Stimulated activated memory B cell treated with anti-CD40 and anti-IgM and Interleukin-4, amounts not matched to agents 10 μg/mL and 1 μg/mL and 100 μg/mL, for 72 hours (primary cell): Measurements from ENCODE around the gene SRGAP3.

Source experiments
- ATAC-seq: fragments of 150-1000 bp; cut with Tn5 transposase; 2 replicates; pipeline ENCODE4 v1.10.0; 2021
- H3K27ac Mint-ChIP-seq: one replicate; pipeline ENCODE4 v1.8.0; 2022; ENCODE audit warnings: mild to moderate bottlenecking, mixed read lengths
- H3K27me3 Mint-ChIP-seq: one replicate; pipeline ENCODE4 v1.8.0; 2022; ENCODE audit warnings: mixed read lengths
- H3K36me3 Mint-ChIP-seq: one replicate; pipeline ENCODE4 v1.8.0; 2022; ENCODE audit warnings: mixed read lengths
- H3K4me1 Mint-ChIP-seq: one replicate; pipeline ENCODE4 v1.8.0; 2022; ENCODE audit warnings: mixed read lengths
- H3K4me3 Mint-ChIP-seq: one replicate; pipeline ENCODE4 v1.8.0; 2022; ENCODE audit warnings: mild to moderate bottlenecking, moderate library complexity, mixed read lengths
- H3K9me3 Mint-ChIP-seq: one replicate; pipeline ENCODE4 v1.8.0; 2022; ENCODE audit warnings: mixed read lengths

Gene SRGAP3

DNA sequence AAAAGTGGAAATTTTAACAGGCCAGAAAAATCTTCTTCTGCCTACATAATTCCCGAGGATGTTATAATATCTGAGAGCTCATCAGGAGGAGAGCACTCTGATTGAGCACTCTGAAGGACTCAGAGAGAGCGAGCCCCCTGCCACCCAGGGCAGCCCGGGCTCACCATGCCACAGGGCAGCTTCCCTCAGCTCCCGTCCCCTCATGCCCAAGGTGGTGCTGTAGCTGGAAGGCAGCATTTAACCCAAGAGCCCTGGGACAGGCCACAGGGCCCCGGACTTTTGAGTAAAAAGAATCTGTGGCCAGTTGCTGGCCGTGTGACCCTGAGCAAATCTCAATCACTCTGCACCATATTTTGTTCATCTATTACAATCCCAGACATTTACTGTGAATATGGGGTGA, 262.7 kb downstream of the SRGAP3 start:
- Mint-ChIP-seq H3K4me1 (peaks cover 13% of the 10 kb centered on the region), H3K36me3 (no peaks in the 10 kb centered on the region), H3K9me3 (no peaks in the 10 kb centered on the region), H3K27ac (no peak overlapping the region), H3K27me3 (peaks cover 13% of the 10 kb centered on the region), H3K4me3 (no peak overlapping the region)
- ATAC-seq: no peak

DNA sequence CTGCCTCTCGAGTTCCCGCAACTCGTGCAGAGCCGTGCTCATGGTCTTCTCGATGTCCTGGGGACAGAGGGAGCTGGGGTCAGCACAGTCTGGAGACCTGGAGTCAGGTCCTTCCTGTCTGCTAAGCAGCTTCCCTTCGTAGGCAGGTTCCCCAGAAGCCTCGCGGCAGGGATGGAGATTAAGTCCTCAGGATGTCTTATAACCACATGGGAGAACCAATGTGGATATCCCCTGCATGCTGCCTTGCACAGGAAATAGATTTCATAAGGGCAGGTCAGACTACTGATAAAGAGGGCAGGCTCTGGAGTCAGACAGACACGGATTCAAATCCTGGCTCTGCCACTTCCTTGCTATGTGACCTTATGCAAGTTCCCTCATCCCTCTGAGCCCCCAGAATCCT, 263.6 kb downstream of the SRGAP3 start:
- ATAC-seq: no peak
- no peak overlapping the region for H3K4me3 Mint-ChIP-seq

DNA sequence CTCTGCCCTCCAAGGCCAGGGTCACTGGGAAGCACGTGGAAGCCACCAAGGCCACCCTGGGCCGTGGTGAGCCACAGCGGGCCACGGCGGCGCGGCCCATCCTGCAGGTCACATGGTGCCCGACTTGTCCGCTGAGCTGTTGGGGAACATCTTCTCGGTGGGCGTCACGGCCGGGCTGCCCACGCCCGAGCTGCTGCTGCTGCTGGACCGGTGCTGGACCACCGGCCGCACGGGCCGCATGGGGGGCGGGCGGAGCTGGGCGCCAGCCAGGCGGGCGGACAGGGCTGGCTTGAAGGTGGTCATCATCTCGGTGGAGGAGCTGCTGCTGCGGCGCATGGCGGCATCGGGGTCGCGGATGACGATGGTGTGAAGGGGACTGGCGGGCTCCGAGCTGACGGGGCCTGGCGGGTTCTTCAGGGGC, 264.0 kb downstream of the SRGAP3 start:
- no peak overlapping the region for H3K27ac Mint-ChIP-seq
- H3K27me3 Mint-ChIP-seq: peaks cover 26% of the 10 kb centered on the region
- no peaks in the 10 kb centered on the region for H3K36me3 Mint-ChIP-seq
- H3K4me1 Mint-ChIP-seq: peaks cover 13% of the 10 kb centered on the region
- no peak for ATAC-seq
- H3K9me3 Mint-ChIP-seq: no peaks in the 10 kb centered on the region
- H3K4me3 Mint-ChIP-seq: no peak overlapping the region

More for the DNA sequence above, 263.6 kb downstream of the SRGAP3 start:
- Mint-ChIP-seq H3K4me1 (peaks cover 13% of the 10 kb centered on the region), H3K27ac (no peak overlapping the region), H3K36me3 (no peaks in the 10 kb centered on the region), H3K9me3 (no peaks in the 10 kb centered on the region), H3K27me3 (peaks cover 22% of the 10 kb centered on the region)

DNA sequence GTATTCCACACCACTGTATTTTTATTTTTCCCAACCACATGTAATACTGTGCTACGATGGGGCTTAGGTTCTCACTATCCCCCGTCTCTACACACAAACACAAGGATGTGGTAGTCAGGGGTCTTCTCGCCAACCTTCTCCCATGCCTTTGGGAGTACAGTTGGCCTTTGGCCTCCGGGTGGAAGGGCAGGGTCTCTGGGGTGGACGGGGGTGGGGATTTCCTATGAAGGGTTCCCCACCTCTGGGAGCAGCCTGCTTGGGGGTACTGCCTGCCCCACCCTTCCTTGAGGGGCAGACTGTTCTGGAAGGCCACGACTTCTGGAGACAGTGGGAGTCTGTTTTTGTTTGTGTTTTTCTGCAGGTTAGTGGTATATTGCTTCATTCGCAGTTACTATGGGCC, 264.9 kb downstream of the SRGAP3 start:
- Mint-ChIP-seq H3K36me3 (no peaks in the 10 kb centered on the region), H3K27ac (no peak overlapping the region), H3K4me1 (peaks cover 13% of the 10 kb centered on the region), H3K4me3 (no peak overlapping the region), H3K27me3 (peaks cover 35% of the 10 kb centered on the region), H3K9me3 (peaks cover 3% of the 10 kb centered on the region)
- no peak for ATAC-seq

DNA sequence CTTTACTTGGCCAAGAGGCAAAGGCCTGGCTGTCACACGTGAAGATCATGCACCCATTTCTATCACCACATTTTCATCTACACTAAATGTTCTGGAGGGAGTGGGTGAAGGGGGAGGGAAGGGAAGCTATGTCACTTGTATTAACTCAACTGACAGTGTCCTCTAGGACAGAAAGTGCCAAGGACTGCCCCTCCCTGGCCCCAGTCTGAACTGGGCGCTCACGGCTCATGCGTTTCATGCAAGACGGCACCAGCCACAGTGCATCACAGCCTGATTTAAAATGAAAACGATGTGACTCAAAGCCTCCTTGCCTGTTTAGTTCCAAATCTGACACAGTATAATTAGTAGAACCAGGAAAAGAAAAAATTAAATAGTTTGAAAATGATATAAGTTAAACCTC, 265.4 kb downstream of the SRGAP3 start:
- ATAC-seq: no peak
- Mint-ChIP-seq H3K4me3 (no peak overlapping the region), H3K9me3 (peaks cover 6% of the 10 kb centered on the region), H3K36me3 (no peaks in the 10 kb centered on the region), H3K4me1 (peaks cover 13% of the 10 kb centered on the region), H3K27me3 (peaks cover 36% of the 10 kb centered on the region), H3K27ac (no peak overlapping the region)

DNA sequence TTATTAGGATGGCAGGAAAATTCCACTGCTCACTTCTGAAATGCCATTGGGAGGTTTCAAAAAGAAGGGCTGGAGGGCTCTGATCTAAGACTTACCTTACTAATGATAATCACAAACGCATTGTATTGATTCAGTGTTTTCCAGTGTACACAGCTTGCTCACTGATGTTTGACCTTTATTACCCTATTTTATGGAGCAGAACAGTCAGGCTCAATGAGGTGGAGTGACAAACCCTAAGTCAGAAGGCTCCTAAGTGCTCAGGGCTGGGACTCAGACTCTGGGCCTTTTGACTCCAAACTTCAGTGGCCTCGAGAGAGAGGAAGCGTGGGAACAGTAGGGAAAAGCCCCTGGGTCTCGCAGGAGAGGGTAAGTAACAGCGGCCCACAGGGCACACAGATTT, 265.9 kb downstream of the SRGAP3 start:
- ATAC-seq: no peak
- Mint-ChIP-seq H3K4me1 (peaks cover 13% of the 10 kb centered on the region), H3K4me3 (no peak overlapping the region)

DNA sequence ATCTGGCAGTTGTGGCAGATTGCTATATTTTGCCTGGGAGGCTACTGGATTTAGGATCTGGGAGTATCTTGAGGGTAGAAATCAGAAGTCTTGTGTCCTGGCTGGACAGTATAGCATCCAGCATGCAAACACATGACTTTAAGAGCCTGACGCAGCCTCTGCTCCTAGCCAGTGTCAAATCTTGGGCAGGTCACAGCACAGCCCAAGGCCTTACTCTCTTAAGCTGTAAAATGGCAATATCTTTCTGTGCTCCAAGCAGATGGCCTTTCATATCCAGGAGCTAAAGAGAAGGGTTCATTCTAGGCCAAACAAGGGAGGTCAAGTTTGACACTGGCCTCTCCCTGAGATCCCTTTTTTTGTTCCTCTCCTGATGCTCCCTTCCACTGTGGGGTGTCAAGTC, 266.4 kb downstream of the SRGAP3 start:
- Mint-ChIP-seq H3K27me3 (peaks cover 36% of the 10 kb centered on the region), H3K4me1 (peaks cover 13% of the 10 kb centered on the region), H3K27ac (no peak overlapping the region), H3K9me3 (peaks cover 6% of the 10 kb centered on the region), H3K36me3 (no peaks in the 10 kb centered on the region), H3K4me3 (no peak overlapping the region)
- ATAC-seq: no peak

More for the DNA sequence above, 265.9 kb downstream of the SRGAP3 start:
- peaks cover 36% of the 10 kb centered on the region for H3K27me3 Mint-ChIP-seq
- peaks cover 6% of the 10 kb centered on the region for H3K9me3 Mint-ChIP-seq
- H3K27ac Mint-ChIP-seq: no peak overlapping the region
- H3K36me3 Mint-ChIP-seq: no peaks in the 10 kb centered on the region

DNA sequence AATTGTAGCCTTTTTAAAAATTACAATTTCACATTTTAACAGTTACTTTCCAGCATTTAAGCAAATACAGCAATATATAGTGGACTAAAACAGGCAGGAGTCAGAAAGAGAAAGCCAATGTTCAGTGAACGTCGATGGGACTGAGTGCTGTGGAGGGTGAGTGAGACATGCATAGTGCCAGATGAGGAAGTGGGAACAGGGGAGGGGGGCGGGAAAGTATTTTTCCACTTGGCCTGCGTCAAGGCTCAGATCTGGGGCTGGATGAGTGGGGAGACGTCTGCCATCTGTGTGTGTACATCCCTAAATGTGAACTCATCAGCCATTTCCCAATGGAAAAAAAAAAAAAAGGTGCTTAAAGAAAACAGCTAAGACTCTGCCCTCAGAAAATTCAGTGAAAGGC, 266.9 kb downstream of the SRGAP3 start:
- peaks cover 6% of the 10 kb centered on the region for H3K9me3 Mint-ChIP-seq
- H3K36me3 Mint-ChIP-seq: no peaks in the 10 kb centered on the region
- peaks cover 9% of the 10 kb centered on the region for H3K4me1 Mint-ChIP-seq
- H3K27me3 Mint-ChIP-seq: peaks cover 36% of the 10 kb centered on the region
- no peak overlapping the region for H3K4me3 Mint-ChIP-seq
- no peak overlapping the region for H3K27ac Mint-ChIP-seq
- peak; percentile 73 for ATAC-seq

DNA sequence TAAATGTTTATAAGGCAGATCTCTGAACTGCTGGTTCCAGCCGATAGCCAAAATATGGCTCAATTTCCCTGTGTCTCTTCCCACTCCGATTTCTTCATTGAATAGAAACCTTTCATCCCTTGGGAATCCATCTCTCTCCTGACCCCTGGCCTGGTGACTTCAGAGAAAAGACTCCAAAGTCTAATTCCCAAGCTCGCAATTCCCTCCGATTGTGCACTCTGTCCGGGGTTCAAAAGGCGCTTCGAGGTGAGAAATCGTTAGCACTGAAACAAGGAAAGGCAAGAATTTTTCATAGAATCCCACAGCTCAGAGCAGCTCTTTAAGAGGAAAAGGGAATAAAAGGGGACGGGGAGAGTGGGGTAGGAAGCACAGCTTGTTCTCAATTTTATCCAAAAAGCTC, 267.7 kb downstream of the SRGAP3 start:
- no peak for ATAC-seq
- Mint-ChIP-seq H3K27ac (no peak overlapping the region), H3K4me3 (no peak overlapping the region), H3K9me3 (peaks cover 6% of the 10 kb centered on the region), H3K36me3 (no peaks in the 10 kb centered on the region), H3K4me1 (peaks cover 8% of the 10 kb centered on the region), H3K27me3 (peaks cover 36% of the 10 kb centered on the region)

DNA sequence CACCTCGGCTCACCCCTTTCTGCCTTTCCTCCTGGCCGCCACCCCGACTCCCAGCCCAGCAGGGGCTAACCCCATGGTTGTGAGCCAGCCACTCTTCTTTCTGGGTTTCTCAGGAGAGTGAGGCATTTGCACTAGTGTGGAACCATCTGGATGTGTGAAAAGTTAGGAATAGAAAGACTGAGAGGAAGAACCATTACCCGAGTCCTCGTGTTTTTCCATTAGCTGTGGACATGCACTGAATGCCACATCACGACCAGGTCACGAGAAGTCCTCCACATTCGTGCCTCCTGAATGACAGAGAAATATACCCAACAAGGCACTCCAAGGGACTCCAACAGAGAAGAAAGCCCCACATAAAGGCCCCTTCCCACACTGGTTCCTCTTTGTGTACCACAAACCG, 268.1 kb downstream of the SRGAP3 start:
- H3K9me3 Mint-ChIP-seq: peaks cover 6% of the 10 kb centered on the region
- H3K36me3 Mint-ChIP-seq: no peaks in the 10 kb centered on the region
- no peak overlapping the region for H3K4me3 Mint-ChIP-seq
- no peak for ATAC-seq
- peaks cover 36% of the 10 kb centered on the region for H3K27me3 Mint-ChIP-seq
- no peak overlapping the region for H3K27ac Mint-ChIP-seq
- H3K4me1 Mint-ChIP-seq: peaks cover 8% of the 10 kb centered on the region

DNA sequence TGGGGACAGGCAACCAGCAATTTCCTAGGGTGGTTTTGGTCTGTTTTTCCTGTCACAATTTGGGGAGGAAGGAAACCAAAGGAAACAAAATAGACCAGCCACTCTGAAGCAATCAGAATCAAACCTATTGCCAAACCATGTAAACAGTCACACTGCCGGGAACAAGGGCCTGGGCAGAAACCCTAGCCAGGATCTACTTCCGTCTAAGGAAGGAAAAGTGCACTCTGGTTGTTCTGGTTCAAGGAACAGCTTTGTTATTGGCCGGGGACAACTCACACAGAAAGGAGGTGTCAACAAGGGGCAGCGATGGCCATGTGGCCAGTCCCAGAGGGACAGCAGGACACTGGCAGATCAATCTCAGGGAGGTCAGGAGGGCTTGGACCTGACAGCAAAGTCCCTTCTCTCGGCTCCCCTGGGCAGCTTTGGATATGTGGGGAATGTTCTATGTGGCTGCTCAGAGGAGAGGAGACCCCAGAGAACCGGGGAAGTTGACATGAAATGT, 268.6 kb downstream of the SRGAP3 start:
- Mint-ChIP-seq H3K9me3 (peaks cover 6% of the 10 kb centered on the region), H3K27me3 (peaks cover 36% of the 10 kb centered on the region), H3K4me3 (no peak overlapping the region), H3K27ac (no peak overlapping the region), H3K4me1 (peaks cover 8% of the 10 kb centered on the region), H3K36me3 (no peaks in the 10 kb centered on the region)
- ATAC-seq: no peak

DNA sequence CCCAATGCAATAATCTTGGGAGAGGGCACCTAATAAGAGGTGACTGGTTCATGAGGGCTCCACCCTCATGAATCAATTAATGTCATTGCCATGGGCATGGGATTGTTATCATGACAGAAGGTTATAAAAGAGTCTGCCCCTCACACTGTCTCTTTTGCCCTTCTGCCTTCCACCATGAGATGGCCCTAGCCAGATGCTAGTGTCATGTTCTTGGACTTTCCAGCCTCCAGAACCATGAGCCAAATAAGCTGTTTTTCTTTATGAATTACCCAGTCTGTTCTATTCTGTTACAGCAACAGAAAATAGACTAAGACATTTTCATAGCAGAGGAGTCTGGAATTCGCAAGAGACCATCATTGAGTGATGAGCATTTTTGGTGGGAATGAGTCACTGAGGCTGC, 270.2 kb downstream of the SRGAP3 start:
- Mint-ChIP-seq H3K27me3 (peaks cover 36% of the 10 kb centered on the region), H3K4me3 (no peak overlapping the region), H3K36me3 (no peaks in the 10 kb centered on the region), H3K9me3 (peaks cover 6% of the 10 kb centered on the region), H3K27ac (no peak overlapping the region), H3K4me1 (peaks cover 8% of the 10 kb centered on the region)
- ATAC-seq: no peak

DNA sequence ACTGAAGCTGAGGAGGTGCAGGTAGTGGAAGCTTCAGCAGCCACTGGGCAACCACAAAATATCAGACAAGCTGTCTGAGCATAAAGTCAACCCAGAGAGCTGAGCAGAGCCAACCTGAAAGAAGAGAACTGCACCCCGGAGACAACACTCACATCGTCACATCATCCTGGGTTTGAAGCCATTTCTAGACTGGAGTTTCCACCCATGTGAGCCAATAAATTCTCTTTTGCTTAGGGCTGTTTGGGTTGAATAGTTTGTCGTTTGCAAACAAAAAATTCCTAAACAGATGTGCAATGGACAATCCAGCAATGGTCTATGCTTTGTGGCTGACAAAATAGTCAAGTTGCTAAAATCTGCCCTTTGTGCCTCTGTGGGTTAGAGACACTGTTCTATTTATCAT, 270.9 kb downstream of the SRGAP3 start:
- H3K4me3 Mint-ChIP-seq: no peak overlapping the region
- H3K9me3 Mint-ChIP-seq: peaks cover 6% of the 10 kb centered on the region
- no peak overlapping the region for H3K27ac Mint-ChIP-seq
- H3K36me3 Mint-ChIP-seq: no peaks in the 10 kb centered on the region
- peaks cover 29% of the 10 kb centered on the region for H3K27me3 Mint-ChIP-seq
- peaks cover 8% of the 10 kb centered on the region for H3K4me1 Mint-ChIP-seq
- ATAC-seq: no peak

DNA sequence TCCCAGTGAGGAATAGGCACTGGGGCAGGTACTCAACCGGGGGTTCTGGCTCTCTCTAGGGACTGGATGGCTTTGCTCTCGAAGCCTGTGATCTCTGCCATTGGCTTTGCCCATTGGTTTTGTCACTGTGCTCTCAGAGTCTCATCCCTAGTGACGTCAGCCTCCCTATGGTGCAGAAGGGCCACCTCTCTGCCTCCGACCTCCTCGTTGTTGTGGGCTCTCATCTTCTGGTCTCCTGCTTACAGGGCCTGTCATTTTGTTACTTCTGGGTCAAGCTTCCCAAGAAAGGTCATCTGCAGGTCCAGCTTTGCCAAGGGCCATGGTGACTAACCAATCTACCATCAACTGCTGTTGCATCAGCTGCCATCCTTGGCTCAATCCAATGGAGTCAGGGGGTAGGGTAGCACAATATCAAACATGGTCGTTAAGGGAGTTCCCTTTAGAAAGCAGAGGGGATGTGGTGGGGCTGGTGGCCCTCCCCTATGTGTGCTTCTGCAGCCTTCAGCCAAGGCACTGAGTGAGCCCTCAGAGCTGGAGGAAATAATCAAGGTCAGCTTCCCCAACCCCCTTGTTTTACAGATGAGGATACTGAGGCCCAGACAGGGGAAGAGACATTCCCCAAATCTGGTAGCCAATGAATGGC, 272.8 kb downstream of the SRGAP3 start:
- Mint-ChIP-seq H3K27ac (no peak overlapping the region), H3K27me3 (peaks cover 22% of the 10 kb centered on the region), H3K4me1 (no peaks in the 10 kb centered on the region), H3K9me3 (peaks cover 6% of the 10 kb centered on the region), H3K4me3 (no peak overlapping the region), H3K36me3 (no peaks in the 10 kb centered on the region)
- ATAC-seq: no peak

DNA sequence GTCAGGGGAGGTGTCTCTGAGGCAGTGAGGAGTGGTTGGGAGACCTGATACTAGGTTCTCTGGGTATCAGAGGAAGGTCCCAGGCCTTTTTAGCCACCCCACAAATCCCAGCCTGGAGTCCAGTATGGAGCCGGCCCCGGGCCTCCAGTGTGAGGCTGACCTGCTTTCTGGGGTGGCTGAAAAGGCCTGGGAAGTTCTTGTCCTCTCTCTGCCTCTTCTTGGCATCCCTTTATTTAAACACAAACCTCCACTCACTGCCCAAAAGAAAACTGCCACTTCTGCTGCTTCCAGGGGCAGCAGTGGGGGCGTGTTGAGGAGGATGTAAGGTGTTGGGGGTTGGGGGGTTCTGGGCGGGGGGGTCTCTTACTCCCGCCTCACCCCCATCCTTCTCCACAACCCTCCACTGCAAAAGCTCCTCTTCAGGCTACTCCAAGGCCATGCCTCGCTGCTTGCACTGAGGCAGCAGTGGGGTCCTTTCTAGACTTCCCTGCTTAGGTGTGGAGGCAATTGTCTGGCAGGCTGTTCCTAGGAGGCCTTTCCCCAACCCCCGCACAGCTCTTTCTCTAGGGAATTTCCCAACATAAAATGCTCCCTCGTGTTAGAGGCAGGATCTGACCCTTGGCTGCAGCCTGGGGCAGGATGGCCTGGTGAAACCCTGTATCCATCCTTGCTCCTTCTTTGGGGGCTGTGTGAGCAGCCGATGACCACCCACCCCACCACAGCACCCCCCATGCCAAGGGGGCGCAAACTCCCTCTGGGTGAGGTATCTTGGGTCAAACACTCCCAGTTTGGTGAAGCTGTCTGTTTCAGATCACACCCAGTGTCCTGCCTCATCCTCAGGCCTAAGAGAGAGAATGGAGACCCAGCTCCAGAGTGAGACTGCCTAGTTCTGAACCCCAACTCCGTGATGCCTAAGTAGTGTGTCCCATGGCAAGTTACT, 274.1 kb downstream of the SRGAP3 start:
- H3K4me3 Mint-ChIP-seq: no peak overlapping the region
- H3K27me3 Mint-ChIP-seq: peaks cover 9% of the 10 kb centered on the region
- H3K36me3 Mint-ChIP-seq: no peaks in the 10 kb centered on the region
- H3K9me3 Mint-ChIP-seq: peaks cover 6% of the 10 kb centered on the region
- H3K4me1 Mint-ChIP-seq: peaks cover 6% of the 10 kb centered on the region
- no peak for ATAC-seq
- H3K27ac Mint-ChIP-seq: no peak overlapping the region

DNA sequence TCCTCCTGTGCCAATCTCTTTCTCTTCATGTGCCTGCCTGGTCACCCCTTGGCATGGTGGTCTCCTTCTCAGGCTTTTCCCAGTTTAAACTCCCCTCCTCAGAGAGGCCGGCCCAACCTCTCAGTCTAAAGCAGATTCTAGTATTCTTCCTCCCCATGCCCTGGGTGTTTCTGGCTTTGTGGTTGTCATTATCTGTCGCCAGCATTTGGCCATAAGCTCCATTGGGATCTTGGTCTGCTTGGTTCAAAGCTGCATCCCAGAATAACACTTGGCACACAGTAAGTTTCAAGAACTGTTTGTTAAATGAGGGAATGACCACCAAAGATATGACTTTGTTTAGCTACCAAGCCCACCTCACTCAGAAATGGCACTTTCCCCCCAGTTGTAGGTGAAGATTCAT, 275.0 kb downstream of the SRGAP3 start:
- H3K36me3 Mint-ChIP-seq: no peaks in the 10 kb centered on the region
- H3K9me3 Mint-ChIP-seq: peaks cover 2% of the 10 kb centered on the region
- ATAC-seq: no peak
- no peaks in the 10 kb centered on the region for H3K27me3 Mint-ChIP-seq
- no peak overlapping the region for H3K27ac Mint-ChIP-seq
- H3K4me3 Mint-ChIP-seq: no peak overlapping the region
- H3K4me1 Mint-ChIP-seq: peaks cover 6% of the 10 kb centered on the region
